Endodermal cell (in vitro differentiated cells): ENCODE results near the gene ARAF. TPM values are rescaled to one million over a fixed set of nuclear protein-coding genes. Genes with fewer than 3 reads are reported as not detected.
A peak's percentile ranks its signal among the peaks of the same experiment; 100 is the strongest.

Source experiments
- DNase-seq: peaks from one replicate; pipeline ENCODE4 v3.0.0-alpha.2; 2017
- H3K27ac ChIP-seq: 2 replicates; pipeline ENCODE4 v1.5.1; 2013; ENCODE audit warnings: mild to moderate bottlenecking, low read depth, low read length, moderate library complexity
- H3K27me3 ChIP-seq: 2 replicates; pipeline ENCODE4 v1.6.1; 2013; ENCODE audit warnings: mild to moderate bottlenecking, low read length, moderate library complexity; ENCODE audit not compliant: insufficient read depth, control insufficient read depth, poor library complexity, severe bottlenecking
- H3K36me3 ChIP-seq: 2 replicates; pipeline ENCODE4 v1.7.0; 2013; ENCODE audit warnings: mild to moderate bottlenecking, low read length, moderate library complexity; ENCODE audit not compliant: control insufficient read depth, insufficient read depth
- H3K4me1 ChIP-seq: one replicate; pipeline ENCODE4 v1.7.0; 2013; ENCODE audit warnings: low read length; ENCODE audit not compliant: control insufficient read depth, insufficient read depth
- H3K4me3 ChIP-seq: 2 replicates; pipeline ENCODE4 v1.5.1; 2013; ENCODE audit warnings: mild to moderate bottlenecking, low read length, moderate library complexity
- H3K9ac ChIP-seq: 2 replicates; pipeline ENCODE4 v1.6.1; 2013; ENCODE audit warnings: mild to moderate bottlenecking, low read length, moderate library complexity; ENCODE audit not compliant: poor library complexity, severe bottlenecking; ENCODE audit errors: extremely low read depth
- H3K9me3 ChIP-seq: 2 replicates; pipeline ENCODE4 v1.6.1; 2013; ENCODE audit warnings: mild to moderate bottlenecking, low read length, moderate library complexity; ENCODE audit not compliant: control insufficient read depth
- H3K27ac Mint-ChIP-seq: 2 replicates; pipeline ENCODE4 v1.8.0; 2020; ENCODE audit warnings: mixed read lengths
- H3K27me3 Mint-ChIP-seq: 2 replicates; pipeline ENCODE4 v1.8.0; 2021; ENCODE audit warnings: mild to moderate bottlenecking, mixed read lengths; ENCODE audit not compliant: insufficient read depth
- H3K36me3 Mint-ChIP-seq: 2 replicates; pipeline ENCODE4 v1.8.0; 2020; ENCODE audit warnings: low read depth, mixed read lengths
- H3K4me1 Mint-ChIP-seq: 2 replicates; pipeline ENCODE4 v1.8.0; 2020; ENCODE audit warnings: mixed read lengths
- H3K4me3 Mint-ChIP-seq: 2 replicates; pipeline ENCODE4 v1.8.0; 2020; ENCODE audit warnings: mild to moderate bottlenecking, moderate library complexity, mixed read lengths
- H3K9me3 Mint-ChIP-seq: 2 replicates; pipeline ENCODE4 v1.8.0; 2020; ENCODE audit warnings: mild to moderate bottlenecking, mixed read lengths
- WGBS, 2 experiments: methylation state at CpG; one replicate each; pipeline versions ENCODE4 v1.1.5 to v1.1.7; 2013; ENCODE audit warnings: missing lambda C conversion rate in 2 of 2, mixed read lengths in 1 of 2; ENCODE audit not compliant: insufficient coverage in 1 of 2, insufficient read length in 1 of 2; 5-methylcytosine and 5-hydroxymethylcytosine counted together
- total RNA-seq, 2 donors: library from RNA; stranded (reverse); fragmentation: NEBNext Ultra II Directional in 1 of 2; extraction: Animal tissue kit (Norgen Biotek cat#: 25700) in 1 of 2; gene quantifications; 2 replicates in 1 of 2; 3 replicates in 1 of 2; pipeline ENCODE4 v1.2.1, GENCODE V29; 2021
- TF ChIP-seq, protein P1 (sequence below): fragments of 200-600 bp; sonication (generic); conservative IDR thresholded peaks from 2 replicates; pipeline ENCODE4 v1.5.0; 2021; ENCODE audit warnings: antibody characterized with exemption, mild to moderate bottlenecking

ARAF gene
- total RNA-seq, 2 donors from 2014 or later = 47.7 to 48.7 TPM

GRCh38 chrX:47608130-47608810 lies 47.3 kb downstream of the ARAF start:
- DNase-seq = peak; percentile 82
- no peak overlapping the region for H3K4me3 Mint-ChIP-seq
- peaks cover 1% of the 10 kb centered on the region for H3K36me3 Mint-ChIP-seq
- no peaks in the 10 kb centered on the region for H3K4me1 ChIP-seq
- H3K4me3 ChIP-seq = no peak overlapping the region
- no peaks in the 10 kb centered on the region for H3K27me3 Mint-ChIP-seq
- peaks cover 2% of the 10 kb centered on the region for H3K4me1 Mint-ChIP-seq
- H3K27ac Mint-ChIP-seq = peak overlapping the region; percentile 84
- H3K27ac ChIP-seq = no peak overlapping the region
- TF ChIP-seq, protein P1, sequence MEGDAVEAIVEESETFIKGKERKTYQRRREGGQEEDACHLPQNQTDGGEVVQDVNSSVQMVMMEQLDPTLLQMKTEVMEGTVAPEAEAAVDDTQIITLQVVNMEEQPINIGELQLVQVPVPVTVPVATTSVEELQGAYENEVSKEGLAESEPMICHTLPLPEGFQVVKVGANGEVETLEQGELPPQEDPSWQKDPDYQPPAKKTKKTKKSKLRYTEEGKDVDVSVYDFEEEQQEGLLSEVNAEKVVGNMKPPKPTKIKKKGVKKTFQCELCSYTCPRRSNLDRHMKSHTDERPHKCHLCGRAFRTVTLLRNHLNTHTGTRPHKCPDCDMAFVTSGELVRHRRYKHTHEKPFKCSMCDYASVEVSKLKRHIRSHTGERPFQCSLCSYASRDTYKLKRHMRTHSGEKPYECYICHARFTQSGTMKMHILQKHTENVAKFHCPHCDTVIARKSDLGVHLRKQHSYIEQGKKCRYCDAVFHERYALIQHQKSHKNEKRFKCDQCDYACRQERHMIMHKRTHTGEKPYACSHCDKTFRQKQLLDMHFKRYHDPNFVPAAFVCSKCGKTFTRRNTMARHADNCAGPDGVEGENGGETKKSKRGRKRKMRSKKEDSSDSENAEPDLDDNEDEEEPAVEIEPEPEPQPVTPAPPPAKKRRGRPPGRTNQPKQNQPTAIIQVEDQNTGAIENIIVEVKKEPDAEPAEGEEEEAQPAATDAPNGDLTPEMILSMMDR = no peak
- no peaks in the 10 kb centered on the region for H3K36me3 ChIP-seq
- no peaks in the 10 kb centered on the region for H3K27me3 ChIP-seq
- peaks cover 60% of the 10 kb centered on the region for H3K9me3 Mint-ChIP-seq
- no peaks in the 10 kb centered on the region for H3K9me3 ChIP-seq
- H3K9ac ChIP-seq = no peak overlapping the region
- 47% methylated on average over 9 of the region's 9 CpGs; no CpG with 5 or more reads in 1 of the 2 experiments for WGBS, 2 experiments

DNA sequence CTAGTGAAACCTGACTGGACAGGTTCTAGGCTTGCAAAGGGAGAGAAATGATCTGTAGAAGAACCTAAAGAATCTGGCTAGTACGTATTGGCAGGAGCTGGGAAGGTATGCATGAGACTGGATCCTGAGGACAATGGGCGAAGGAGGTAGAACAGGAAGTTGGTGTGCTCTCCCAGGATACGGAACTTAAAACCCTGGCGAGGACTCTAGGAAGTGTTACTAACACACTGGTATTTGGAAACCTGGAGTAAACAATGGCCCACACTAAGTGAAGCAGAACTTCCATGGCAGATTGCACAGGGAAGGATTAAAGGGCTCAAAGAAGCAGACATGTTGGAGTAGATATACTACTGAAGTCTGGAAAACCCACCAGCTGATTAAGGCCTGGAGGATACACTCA lies 49.5 kb downstream of the ARAF start:
- peaks cover 62% of the 10 kb centered on the region for H3K9me3 Mint-ChIP-seq
- DNase-seq = no peak
- H3K9ac ChIP-seq = no peak overlapping the region
- no peak overlapping the region for H3K4me3 Mint-ChIP-seq
- H3K36me3 Mint-ChIP-seq = peaks cover 1% of the 10 kb centered on the region
- H3K27ac Mint-ChIP-seq = no peak overlapping the region
- no peaks in the 10 kb centered on the region for H3K27me3 Mint-ChIP-seq
- no peaks in the 10 kb centered on the region for H3K4me1 ChIP-seq
- TF ChIP-seq, protein P1 = no peak
- H3K9me3 ChIP-seq = no peaks in the 10 kb centered on the region
- H3K27ac ChIP-seq = no peak overlapping the region
- no peaks in the 10 kb centered on the region for H3K36me3 ChIP-seq
- no peaks in the 10 kb centered on the region for H3K27me3 ChIP-seq
- WGBS, 2 experiments = 91% methylated on average over 4 of the region's 4 CpGs; no CpG with 5 or more reads in 1 of the 2 experiments
- H3K4me1 Mint-ChIP-seq = peaks cover 2% of the 10 kb centered on the region
- no peak overlapping the region for H3K4me3 ChIP-seq

- Mint-ChIP-seq H3K27me3 (no peaks in the 10 kb centered on the region), H3K36me3 (peaks cover 1% of the 10 kb centered on the region), H3K4me1 (peaks cover 2% of the 10 kb centered on the region), H3K4me3 (no peak overlapping the region), H3K27ac (no peak overlapping the region), H3K9me3 (peaks cover 60% of the 10 kb centered on the region)
- TF ChIP-seq, protein P1 = no peak
- no peaks in the 10 kb centered on the region for H3K4me1 ChIP-seq
- H3K27me3 ChIP-seq = no peaks in the 10 kb centered on the region
- H3K36me3 ChIP-seq = no peaks in the 10 kb centered on the region
- H3K4me3 ChIP-seq = no peak overlapping the region
- no peak for DNase-seq
- no peak overlapping the region for H3K9ac ChIP-seq
- no peaks in the 10 kb centered on the region for H3K9me3 ChIP-seq
- H3K27ac ChIP-seq = no peak overlapping the region
- WGBS, 2 experiments = 96% methylated on average over 2 of the region's 2 CpGs; no CpG with 5 or more reads in 1 of the 2 experiments
These were observed 50.5 kb downstream of the ARAF start for GRCh38 chrX:47611489-47611888.
